Measurements from ENCODE around the gene GABRB3. TPM values are rescaled to one million over a fixed set of nuclear protein-coding genes. Genes with fewer than 3 reads are reported as not detected.

GABRB3 gene
- not detected in 2 replicates for total RNA-seq

DNA sequence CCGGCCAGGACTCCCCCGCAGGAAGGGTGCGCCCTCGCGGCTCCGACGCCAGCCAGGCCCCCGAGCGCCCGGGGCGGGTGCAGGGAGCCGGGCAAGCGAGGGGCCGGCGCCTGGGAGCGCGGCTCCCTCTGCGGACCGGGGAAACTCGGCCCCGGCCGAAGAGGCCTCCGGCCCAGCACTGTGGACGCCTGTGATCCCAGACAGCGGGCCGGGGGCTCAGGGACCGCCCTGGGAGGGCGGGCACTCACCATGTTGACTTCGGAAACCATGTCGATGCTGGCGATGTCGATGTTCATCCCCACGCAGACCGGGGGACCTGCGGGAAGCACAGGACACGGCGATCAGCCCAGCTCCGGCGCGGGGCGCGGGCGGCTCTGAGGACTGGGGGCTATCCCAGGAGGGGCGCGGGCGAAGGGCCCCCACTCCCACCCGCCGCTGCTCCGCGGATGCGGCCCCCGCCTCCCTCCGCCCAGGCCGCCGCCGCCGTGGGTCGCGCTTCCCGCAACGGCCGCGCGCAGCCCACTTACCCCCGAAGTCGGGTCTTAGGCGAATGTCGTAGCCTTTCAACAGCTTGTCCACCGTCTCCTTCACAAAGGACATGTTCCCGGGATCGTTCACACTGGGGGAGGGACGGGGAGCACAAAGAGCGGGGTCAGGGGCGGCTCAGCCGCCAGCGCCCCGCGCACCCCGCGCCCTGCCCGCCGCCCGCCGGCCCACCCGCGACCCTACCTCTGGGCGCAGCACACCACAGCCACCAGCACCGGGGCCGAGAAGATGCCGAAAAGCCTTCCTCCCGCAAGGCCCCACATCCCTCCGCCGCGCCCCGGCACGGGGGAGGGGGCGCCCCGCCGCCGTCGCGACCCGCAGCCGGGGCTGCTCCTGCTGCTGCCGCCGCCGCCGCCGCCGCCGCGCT, at the start of gene GABRB3:
Gene GABRB3, minus strand, starts transcription at position 913 of the 913 bp plus-strand sequence.
- intact Hi-C loops (cut with micrococcal nuclease), result no loop called here

DNA sequence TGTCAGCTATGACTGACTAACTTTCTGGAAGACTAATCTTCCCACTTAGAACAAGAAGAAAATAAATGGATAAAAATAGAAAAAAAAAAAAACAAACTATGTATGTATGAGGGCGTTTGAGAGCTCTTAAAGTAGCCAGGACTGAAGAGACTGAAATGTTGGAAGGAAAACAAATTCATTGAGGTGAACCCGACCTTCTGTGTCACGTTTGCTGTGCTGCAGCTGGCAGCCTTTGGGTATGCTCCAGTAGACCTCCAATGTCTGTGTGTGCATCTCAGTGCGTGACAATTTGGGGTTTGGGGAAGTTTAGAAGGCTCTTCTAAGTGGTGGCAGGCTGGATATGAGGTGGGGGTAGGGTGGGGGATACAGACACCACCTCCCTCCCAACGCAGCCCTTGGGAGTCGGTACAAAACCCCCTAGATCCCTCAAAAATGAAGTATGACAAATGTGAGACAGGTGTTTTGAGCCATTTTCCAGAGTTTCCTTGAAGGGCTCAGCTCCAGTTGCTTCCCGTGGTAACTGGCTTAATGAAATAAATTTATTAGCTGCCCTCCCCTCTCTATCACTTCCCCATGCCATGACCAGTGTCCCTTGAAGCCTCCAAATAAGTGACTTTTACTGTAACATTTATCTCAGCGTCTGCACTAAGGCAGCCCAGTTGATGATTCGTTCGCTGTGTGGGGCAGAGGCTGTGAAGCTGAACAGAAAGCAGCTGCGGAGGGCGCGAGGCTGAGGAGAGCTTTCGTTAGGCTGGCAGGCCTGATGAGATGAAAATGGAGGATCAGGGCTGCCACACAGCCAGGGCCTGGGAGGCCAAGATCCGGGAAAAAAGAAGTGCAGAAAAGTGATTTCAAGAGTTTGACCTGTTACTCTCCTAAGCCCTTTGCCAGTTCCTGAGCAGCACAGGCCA, 34.9 kb upstream of the GABRB3 start:
- intact Hi-C loops (cut with micrococcal nuclease), result no loop called here

GRCh38 chr15:26806574-26806973, 33.7 kb upstream of the GABRB3 start:
- intact Hi-C loops (cut with micrococcal nuclease), result no loop called here

GRCh38 chr15:26806151-26806550, 33.3 kb upstream of the GABRB3 start:
- intact Hi-C loops (cut with micrococcal nuclease), result no loop called here

GRCh38 chr15:26805470-26805869, 32.6 kb upstream of the GABRB3 start:
- intact Hi-C loops (cut with micrococcal nuclease), result no loop called here

DNA sequence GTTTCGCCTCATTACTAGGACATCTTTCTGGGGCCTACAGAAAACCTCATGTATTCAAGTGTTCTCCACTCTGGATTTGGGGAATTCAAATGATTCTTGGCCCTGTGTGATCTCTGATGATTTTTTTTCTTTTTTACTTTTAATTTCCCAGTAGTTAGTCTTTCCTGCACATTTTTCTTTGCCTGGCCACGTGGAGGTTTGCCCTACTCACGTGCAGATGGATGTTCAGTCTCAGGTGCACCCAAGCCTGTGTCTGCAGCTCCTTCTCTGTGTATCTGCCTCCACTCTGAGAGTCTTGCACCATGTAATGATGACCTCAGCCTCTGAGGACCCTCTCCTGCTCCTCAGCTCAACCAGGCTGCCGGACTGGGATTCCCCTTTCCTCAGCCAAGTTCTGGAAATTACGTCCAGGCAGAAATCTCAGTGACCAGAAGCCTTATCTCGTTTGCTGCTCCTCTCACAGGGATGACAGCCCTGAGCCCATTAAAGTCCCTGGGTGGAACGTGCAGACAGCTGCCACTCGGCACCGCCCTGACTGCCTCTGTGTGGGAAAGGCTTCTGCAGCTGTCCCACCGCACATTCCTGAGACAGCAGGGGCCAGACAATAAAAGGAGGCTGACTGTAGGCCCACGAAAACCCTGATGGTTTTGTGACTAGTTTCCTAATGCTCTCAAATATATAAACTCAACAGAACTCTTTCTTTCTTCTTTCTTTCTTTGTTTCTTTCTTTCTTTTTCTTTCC, 31.4 kb upstream of the GABRB3 start:
- intact Hi-C loops (cut with micrococcal nuclease), result no loop called here

DNA sequence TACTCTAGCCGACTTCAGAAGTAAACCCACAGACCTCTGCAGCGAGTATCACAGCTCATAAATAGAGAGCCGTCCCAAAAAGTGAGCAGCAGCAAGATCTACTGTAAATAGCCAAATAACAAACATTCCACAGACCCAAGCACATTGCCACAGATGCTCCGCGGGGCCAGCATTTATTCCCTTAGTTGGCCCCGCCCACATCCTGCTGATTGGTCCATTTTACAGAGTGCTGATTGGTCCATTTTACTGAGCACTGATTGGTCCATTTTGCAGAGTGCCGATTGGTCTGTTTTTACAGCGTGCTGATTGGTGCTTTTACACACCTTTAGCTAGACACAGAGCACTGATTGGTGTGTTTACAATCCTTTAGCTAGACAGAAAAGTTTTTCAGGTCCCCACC, 17.3 kb upstream of the GABRB3 start:
- intact Hi-C loops (cut with micrococcal nuclease), result no loop called here

GRCh38 chr15:26781816-26782215, 8.9 kb upstream of the GABRB3 start:
- intact Hi-C loops (cut with micrococcal nuclease), result no loop called here

DNA sequence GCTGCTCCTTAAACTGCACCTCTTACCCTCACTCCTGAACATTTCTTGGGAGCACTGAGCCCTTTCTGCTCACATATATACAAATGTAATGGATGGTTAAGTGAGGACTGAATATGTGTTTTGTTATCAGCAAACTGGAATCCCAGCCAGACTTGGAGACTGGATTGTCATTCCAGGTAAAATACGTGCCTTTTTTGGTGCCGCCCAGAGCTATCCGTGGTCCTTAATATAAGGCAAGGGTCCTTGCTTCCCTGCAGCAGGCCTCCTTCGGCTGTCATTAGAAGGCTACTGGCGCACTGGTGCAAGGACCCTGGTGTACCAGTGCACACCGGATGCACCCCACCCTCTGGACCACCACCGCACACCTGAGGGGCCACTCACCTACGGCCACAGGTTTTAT, 1.1 kb upstream of the GABRB3 start:
- intact Hi-C loops (cut with micrococcal nuclease), result no loop called here

- intact Hi-C loops (cut with micrococcal nuclease), result no loop called here
Observed at GRCh38 chr15:26773067-26773877, 406 bp upstream of the GABRB3 start.

- intact Hi-C loops (cut with micrococcal nuclease), result no loop called here
Observed at GRCh38 chr15:26771578-26772153, 1.2 kb downstream of the GABRB3 start.

GRCh38 chr15:26771168-26771567, 1.7 kb downstream of the GABRB3 start:
- intact Hi-C loops (cut with micrococcal nuclease), result no loop called here

DNA sequence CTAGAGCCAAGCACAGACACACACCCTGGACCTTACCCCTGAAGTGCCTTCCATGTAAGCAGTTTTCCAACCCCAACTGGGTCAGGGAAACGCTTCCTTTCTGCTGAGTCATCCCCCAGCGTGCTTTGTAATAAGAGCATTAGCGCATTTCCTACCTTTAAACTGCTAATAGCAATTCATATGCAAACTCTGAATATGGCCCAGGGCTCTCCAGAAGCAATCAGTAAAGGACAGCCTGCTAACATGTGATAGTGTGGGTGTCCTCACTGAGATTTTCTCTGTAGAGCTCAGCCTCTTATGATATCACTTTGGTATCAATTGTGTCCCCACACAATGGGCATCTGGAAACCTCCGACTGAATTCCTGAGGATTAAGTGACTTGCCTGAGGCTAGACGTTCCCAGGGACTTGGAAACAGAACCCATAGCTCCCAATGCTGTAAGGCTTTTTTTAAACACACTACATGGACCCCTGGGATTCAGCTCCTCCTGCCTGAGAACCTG, 5.6 kb downstream of the GABRB3 start:
- intact Hi-C loops (cut with micrococcal nuclease), result no loop called here

DNA sequence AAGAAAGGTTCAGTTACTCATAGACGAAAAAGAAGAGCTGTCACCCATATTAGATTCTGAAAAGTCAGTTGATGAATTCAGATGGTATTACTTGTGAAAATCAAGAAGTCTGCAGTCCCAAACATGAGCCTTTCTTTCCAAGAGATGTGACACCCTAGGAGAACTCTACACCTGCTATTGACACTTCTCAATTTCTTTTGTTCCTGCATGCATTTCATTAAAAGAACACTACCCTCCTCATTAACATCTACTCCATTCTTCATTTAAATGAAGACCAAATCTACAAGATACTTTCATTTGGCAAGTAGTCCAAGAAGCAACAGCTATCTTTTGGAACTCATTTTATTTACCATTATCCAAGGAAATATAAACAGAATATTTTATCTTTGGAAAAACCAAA, 6.6 kb downstream of the GABRB3 start:
- intact Hi-C loops (cut with micrococcal nuclease), result no loop called here

GRCh38 chr15:26759986-26760385, 12.9 kb downstream of the GABRB3 start:
- intact Hi-C loops (cut with micrococcal nuclease), result no loop called here

GRCh38 chr15:26758079-26758478, 14.8 kb downstream of the GABRB3 start:
- intact Hi-C loops (cut with micrococcal nuclease), result no loop called here

GRCh38 chr15:26757141-26757540, 15.7 kb downstream of the GABRB3 start:
- intact Hi-C loops (cut with micrococcal nuclease), result no loop called here

DNA sequence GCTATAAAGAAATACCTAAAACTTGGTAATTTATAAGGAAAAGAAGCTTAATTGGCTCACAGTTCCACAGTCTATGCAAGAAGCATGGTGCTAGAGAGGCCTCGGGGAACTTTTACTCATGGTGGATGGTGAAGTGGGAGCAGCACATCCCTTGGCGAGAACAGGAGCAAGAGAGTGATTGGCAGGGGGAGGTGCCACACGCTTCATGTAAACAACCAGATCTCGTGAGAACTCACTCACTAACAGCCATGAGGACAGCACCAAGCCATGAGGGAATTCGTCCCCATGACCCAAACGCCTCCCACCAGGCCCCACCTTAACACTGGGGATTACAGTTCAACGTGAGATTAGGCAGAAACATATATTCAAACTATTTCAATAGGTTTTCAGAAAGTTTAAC, 28.0 kb downstream of the GABRB3 start:
- intact Hi-C loops (cut with micrococcal nuclease), result no loop called here

DNA sequence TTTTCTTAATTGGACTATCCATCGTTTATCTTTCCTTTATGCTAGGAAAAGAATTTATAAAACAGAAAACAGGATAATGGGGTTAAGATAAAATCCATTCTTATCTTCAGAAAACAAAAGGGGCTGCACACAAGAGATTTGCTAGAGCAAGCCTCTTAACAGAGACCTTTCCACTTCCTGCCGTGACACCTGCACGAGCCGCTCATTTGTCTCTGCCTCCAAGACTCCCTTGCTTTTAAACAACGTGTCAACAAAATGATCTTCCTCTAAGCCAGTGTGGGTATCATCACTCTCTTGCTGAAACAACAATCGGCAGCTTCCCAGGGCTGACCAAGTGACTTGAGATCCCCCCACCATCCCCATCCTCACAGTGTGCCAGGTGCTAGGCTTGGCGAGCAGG, 33.1 kb downstream of the GABRB3 start:
- intact Hi-C loops (cut with micrococcal nuclease), result no loop called here

GRCh38 chr15:26738996-26739395, 33.9 kb downstream of the GABRB3 start:
- intact Hi-C loops (cut with micrococcal nuclease), result no loop called here

Measured in T-helper 1 cell treated with Interleukin-12 subunit alpha and Interleukin-12 subunit beta and Interleukin-4 antibody, amounts not matched to agents 30 ng/mL and 1 ng/mL, for 36 hours (primary cell).